Activated CD4-positive, alpha-beta T cell treated with anti-CD3 and anti-CD28 coated beads for 1 hour (primary cell): Measurements from ENCODE around the gene RIMBP2.
A peak's percentile ranks its signal among the peaks of the same experiment; 100 is the strongest.
"Not testable (repeated sequence)": the region's sequence is repeated elsewhere in the genome, so short reads cannot be mapped to it uniquely, and the experiment has no call there.

Experiments
- DNase-seq: peaks from one replicate; pipeline ENCODE4 v3.0.0-alpha.2; 2020

The RIMBP2 gene, protein sequence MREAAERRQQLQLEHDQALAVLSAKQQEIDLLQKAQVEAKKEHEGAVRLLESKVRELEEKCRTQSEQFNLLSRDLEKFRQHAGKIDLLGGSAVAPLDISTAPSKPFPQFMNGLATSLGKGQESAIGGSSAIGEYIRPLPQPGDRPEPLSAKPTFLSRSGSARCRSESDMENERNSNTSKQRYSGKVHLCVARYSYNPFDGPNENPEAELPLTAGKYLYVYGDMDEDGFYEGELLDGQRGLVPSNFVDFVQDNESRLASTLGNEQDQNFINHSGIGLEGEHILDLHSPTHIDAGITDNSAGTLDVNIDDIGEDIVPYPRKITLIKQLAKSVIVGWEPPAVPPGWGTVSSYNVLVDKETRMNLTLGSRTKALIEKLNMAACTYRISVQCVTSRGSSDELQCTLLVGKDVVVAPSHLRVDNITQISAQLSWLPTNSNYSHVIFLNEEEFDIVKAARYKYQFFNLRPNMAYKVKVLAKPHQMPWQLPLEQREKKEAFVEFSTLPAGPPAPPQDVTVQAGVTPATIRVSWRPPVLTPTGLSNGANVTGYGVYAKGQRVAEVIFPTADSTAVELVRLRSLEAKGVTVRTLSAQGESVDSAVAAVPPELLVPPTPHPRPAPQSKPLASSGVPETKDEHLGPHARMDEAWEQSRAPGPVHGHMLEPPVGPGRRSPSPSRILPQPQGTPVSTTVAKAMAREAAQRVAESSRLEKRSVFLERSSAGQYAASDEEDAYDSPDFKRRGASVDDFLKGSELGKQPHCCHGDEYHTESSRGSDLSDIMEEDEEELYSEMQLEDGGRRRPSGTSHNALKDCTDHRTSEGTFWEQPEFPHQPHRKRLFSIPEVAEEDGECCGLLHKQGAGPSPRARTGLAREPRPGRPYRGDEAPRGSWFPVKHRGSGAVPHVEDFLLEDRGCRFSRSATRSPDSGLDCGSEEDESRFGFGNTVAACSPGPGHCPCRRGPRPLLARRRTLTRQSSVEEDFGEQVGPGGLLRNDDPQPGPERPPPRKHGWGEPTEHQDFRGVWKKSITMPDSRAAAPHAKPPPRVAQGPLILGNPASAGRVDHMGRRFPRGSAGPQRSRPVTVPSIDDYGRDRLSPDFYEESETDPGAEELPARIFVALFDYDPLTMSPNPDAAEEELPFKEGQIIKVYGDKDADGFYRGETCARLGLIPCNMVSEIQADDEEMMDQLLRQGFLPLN (N-terminal part only)

DNA sequence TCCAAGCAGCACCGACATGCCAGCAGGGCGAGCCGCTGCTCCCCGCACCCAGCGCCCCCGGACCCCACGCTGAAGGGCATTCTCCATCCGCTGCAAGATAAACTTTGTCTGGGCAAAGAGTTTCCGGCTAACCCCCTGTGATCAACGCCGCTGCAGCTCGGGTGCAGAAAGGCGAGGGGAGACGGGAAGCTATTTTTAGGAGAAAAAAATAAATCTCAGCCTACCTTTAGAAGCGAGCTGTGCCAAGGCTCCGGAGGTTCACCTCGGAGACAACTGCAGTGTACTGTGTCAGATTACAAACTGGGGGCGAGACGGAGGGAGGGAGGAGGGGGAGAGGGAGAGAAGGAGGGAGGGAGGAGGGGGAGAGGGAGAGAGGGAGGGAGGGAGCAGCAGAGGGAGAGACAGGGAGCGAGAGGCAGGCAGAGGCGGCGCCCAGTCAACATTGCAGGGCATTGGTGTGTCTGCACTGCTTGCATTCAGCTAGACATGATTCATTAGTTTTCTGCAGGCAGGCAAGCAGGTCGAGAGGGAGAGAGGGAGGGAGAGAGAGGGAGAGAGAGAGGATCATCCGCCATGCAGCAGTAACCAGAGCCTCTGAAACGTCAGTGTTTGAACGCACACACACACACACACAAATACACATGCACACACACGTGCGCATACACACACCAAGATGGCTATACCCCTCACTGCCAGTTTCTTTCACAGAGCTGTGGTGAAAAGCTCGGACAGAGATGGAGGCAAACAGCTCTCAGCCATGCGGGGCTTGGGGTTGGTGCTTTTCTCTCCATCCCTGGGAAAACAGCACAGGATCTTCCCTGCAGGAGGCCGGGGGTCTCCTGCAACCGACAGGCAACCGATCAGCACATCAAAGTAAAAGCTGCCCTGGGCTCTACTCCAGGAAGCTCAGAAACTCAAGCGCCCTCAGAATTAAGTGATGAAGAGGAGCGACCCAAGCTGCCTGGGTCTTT is at the start of gene RIMBP2:
Gene RIMBP2, minus strand, starts transcription at position 302 of the 971 bp plus-strand sequence. CDS start 237,286 bp downstream, outside the sequence.
- DNase-seq, result no peak

DNA sequence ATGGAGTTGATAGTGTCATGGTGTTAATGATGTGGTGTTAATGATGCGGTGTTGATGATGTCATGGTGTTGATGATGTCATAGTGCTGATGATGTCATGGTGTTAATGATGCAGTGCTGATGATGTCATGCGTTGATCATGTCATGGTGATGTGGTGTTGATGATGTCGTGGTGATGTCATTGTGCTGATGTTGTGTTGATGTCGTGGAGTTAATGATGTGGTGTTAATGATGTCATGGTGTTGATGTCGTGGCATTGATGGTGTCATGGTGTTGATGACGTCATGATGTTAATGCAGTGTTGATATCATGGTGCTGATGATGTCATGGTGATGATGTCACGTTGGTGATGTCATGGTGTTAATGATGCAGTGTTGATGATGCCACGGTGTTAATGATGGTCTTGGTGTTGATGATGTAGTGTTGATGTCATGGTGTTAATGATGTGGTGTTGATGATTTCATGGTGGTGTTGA is 49.1 kb upstream of the RIMBP2 start:
- DNase-seq, result no peak

DNA sequence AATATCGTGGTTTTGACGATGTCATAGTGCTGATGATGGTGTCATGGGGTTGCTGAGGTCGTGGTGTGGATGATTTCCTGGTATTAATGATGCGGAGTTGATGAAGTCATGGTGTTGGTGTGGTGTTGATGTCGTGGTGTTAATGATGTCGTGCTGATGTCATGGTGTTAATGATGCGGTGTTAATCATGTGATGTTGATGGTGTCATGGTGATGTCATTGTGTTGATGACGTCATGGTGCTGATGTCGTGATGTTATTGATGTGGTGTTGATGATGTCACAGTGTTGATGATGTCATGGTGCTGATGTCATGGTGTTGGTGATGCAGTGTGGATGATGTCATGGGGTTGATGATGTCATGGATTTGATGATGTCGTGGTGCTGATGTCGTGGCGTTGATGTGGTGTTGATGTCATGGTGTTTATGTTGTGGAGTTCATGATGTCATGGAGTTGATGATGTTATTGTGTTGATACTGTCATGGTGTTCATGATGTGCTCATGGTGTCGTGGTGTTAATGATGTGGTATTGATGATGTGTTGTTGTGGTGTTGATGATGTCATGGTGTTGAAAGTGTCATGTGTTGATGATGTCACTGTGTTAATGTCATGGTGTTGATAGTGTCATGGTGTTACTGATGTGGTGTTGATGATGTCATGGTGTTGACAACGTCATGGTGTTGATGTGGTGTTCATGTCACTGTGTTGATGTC is 48.5 kb upstream of the RIMBP2 start:
- no peak for DNase-seq

DNA sequence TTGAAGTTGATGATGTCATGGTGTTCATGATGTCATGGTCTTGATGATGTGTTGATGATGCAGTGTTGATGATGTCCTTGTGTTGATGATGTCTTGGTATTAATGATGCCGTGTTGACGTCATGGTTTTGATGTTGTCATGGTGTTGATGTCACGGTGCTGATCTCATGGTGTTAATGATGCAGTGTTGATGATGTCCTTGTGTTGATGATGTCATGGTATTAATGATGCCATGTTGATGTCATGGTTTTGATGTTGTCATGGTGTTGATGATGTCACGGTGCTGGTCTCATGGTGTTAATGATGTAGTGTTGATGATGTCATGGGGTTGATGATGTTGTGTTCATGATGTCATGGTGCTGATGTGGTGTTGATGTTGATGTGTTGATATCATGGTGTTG is 48.0 kb upstream of the RIMBP2 start:
- DNase-seq, result no peak

DNA sequence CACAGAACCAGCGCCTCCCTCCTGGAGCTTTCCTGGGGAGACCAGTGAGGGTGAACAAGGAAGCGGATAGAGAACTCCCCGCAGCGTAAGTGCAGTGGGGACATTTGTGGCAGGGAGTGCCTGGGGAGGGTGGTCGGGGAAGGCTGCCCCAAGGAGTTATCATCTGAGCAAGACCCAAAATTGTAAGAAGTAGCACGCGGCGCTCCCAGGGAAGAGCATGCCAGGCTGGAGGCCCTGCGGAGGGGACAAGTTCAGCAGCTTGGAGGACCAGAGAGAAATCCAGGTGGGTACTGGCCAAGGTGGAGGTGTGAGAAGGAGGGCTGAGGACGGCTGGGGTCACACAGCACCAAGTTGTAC is 46.2 kb upstream of the RIMBP2 start:
- no peak for DNase-seq

DNA sequence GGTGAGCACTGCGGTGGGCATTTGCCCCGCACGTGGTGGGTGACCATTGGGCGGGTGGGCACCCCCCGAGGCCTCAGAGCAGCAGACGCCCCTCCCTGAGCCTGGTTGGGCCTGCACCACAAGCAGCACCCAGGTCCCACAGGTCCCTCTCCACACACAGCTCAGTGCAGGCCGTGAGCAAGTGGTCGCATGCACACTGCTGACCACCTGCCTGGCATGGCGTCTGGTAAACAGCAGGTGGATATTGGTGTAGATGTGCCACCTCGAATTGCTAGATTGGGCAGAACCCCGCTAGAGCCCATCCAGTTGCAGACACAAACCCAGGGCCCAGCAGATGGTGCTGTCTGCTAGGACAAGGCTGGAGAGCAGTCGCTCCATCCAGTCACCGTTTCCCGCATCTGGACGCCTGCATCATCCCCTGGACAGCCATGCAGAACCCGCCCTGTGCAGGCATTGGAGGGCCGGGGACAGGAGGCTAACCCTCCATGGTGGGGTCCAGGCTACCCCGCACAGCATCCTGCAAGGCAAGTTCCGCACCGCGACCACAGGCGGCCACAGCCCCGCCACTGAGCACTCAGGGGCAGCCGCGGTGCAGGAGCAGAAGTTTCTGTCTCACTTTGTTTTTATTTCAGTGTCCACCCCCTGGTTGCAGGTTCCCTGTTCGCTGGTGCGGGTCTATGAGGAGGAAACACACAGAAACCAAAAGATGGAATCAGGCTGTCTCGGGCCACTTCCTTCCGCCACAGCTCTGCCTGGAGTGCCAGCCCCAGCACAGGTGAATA is 45.6 kb upstream of the RIMBP2 start:
- peak; percentile 36 for DNase-seq

DNA sequence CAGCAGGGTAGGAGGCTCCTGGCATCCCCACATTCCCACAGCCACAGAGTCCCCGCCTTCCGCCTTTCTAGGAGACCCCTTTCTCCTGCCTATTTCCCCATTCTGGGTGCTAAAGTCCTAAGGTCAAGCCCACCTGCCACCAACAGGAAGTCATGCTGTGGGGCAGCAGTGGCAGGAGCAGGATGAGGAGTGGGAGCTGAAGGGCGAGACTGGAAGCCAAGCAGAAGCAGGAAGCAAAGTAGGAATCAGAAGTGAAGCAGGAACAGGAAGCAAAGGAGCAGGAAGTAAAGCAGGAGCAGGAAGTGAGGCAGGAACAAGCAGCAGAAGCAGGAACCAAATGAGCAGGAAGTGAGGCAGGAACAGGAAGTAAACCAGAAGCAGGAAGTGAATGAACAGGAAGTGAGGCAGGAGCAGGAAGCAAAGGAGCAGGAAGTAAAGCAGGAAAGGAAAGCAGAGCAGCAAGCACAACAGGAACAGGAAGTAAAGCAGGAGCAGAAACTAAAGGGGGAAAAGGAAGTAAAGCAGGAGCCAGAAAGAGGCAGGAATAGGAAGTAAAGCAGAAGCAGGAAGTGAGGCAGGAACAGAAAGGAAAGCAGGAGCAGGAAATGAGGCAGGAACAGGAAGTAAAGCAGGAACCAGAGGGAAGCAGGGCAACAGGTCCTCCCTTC is 38.3 kb upstream of the RIMBP2 start:
- no peak for DNase-seq

DNA sequence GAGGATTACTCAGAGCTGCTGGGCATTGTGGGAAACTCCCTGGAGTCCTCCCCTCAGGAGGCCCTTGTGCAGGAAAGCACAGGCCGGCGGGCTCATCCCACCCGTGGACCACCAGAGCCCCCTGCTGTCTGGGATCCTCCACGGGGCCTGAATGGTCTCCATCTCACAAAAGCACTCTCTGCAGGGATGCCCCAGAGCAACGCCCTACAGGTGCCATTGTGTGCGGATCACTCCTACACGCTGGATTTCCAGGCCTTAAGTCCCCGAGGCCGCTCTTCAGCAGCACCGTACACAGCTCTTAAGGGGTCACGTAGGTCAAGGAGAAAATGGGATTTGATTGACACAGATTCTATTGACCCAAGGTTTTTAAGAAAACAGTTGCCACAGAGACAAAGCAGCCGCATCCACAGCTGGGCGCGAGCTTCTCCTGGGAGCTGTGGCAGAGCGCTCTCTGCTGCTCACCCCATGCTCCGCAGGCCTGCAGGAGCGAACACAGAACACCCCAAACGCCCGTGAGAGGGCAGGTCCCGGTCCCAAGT is 36.7 kb upstream of the RIMBP2 start:
- DNase-seq, result no peak

DNA sequence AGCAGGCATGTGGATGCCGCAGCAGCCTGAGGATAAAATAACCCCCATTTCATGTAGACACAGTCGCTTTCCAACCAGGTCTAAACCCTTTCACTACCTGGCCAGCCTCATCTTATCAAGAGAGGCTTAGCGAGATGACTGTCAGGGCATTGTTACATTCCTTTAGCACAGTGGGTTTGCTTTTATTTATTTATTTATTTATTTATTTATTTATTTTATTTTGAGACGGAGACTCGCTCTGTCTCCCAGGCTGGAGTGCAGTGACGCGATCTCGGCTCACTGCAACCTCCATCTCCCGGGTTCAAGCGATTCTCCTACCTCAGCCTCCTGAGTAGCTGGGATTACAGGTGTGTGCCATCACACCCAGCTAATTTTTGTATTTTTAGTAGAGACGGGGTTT is 35.9 kb upstream of the RIMBP2 start:
- DNase-seq, result not testable (repeated sequence)

DNA sequence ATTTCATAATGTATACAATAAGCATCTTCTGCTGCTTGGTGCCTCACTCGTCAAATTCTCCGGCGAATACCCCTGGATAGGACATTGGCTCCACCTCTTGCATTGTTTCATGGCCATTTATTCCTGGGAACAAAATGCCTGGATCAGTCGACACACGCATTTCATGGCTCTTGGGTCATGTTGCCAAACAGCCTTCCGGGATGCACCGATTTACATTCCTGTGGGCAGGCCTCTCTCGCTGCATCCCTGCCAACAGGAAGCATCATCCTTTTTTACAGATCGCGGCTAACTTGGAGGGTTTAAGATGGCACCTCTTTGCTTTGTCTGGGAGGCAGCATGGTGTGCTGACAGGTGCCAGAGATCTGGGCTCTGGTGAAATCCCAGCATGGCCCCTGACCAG is 32.7 kb upstream of the RIMBP2 start:
- DNase-seq, result no peak

DNA sequence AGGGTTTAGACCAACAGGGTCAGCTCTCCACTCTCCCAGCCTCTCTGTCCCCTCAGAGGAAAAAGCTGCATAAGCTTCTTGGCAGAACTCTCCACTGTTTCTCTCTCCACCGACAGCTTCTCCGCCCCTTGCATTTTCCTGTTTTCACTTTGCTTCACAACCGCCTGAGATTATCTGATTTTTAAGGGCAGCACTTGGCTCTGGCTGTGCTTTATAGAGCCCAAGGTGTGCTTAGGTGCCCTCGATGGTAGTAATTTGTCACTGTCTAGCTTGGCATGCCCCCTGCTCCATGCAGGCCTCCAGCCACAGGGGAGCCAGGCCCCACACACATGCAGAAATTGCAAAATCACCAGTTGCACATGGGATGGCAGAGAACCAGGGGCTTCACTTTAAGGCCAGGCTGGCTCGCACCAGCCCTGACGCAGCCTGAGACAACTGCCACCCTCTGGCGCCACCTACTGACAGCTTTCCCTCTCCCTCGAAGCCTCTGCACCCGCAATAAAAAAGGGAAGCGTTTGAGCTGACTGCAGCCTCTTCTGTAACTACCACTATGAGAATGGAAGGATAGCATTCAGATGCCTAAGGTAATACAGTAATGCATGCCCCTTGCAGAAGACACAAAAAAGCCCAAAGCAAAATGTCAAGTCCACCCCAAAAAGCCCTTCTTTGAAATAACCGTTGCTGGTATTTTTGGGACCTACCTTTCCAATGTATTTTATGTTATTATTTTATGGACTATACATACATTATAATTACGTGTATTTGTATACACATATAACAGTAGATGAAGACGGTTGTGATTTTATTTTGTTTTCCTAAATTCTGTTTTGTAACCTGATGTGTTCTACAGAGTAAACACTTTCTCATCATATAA is 32.0 kb upstream of the RIMBP2 start:
- DNase-seq, result peak; percentile 50

DNA sequence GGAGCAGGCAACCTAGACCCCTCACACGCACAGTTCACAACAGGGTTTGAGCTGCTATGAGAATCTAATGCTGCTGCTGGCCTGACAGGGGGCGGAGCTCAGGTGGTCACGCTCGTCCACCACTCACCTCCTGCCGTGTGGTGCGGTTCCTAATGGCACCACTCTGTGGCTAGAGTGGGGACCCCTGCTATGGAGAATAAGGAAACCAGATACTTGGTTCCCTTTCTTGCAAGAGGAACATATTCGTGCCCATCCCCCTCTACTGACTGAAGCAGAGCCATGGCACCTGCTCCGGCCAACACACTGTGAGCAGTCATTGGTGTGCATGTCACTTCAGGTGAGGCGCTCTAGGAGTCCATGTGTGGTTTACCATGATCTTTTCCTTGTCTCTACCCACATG is 30.4 kb upstream of the RIMBP2 start:
- DNase-seq, result no peak

DNA sequence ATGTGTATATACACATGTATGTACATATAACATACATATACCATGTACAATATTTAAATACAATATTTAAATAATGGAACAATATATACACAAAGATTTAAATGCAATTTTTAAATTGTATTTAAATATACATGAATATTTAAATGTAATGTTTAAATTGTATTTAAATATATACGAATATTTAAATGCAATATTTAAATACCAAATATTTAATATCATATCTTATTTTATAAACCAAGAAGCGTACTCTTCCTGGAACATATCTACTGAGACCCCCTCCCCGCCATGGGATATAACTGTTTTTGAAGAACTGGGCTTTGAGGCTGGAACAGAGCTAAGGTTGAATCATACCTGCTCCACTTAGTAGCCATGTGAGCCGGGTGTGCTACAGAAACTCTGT is 29.8 kb upstream of the RIMBP2 start:
- DNase-seq, result no peak

DNA sequence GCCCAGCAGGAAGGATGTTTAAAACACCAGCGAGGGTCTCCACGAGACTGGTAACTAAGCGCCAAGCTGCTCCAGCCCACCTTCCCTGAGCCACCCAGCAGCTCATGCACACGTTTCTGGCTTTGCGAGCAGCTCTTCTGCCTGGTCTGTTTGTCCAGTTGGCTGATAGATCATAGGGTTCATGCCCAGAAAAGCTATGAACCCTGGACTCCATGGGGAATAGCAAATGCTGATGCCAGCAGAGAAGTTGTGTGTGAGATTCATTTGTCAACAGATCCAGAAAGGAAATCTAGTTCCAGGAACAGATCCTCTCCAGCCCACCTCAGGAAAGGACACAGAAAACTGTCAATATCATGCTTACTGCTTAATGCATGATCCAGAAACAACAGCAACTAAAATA is 28.2 kb upstream of the RIMBP2 start:
- DNase-seq, result no peak

DNA sequence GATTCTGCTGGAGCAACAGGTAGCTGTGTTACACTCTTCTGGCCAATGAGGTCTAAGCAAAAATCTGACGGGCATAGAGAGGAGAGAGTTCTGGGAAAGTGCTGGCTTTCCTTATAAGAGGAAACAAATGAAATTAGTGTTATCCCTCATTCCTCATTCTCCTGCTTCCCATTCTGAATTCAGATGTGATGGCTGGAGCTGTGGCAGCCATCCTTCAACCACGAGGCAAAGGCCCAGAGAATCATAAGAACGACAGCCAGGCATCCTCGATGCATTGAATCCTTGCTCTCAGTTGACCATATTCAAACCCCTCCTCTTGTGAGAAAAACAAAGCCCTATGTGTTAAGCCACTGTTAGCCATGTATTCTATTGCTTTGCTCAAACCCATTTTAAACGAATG is 27.5 kb upstream of the RIMBP2 start:
- no peak for DNase-seq

DNA sequence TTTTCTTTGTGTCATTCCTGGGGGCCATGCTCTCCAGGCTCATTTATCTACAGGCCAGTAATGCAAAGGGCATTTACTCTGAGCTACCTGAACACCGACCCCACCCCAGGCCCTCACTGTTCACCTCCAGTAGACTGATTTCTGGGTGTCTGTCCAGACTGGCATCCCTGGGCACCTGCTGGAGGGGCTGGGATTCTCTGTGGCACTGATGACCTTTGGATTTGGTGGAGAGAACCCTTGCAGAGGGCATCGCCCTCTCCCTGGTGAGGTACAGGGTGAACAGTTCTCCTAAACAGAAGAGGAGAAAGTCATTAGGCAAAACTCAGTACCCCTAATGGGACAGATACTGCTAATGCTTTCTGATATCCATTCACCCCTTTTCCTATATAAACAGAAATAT is 27.1 kb upstream of the RIMBP2 start:
- DNase-seq, result no peak

DNA sequence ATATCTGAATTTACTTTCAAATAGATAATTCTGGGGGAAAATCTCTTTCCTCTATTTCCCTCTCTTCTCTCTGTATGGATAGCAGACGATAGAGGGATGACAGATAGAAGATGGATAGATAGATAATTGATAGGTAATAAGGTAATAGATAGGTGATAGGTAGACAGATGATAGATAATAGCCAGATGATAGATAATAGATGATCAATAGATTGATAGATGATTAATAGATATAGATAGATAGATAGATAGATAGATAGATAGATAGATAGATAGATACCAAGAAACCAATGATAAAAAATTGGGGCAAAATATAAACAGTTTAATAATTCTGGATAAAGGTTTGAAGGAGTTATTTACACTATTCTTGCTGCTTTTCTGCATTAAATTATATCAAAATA is 26.6 kb upstream of the RIMBP2 start:
- DNase-seq, result no peak

DNA sequence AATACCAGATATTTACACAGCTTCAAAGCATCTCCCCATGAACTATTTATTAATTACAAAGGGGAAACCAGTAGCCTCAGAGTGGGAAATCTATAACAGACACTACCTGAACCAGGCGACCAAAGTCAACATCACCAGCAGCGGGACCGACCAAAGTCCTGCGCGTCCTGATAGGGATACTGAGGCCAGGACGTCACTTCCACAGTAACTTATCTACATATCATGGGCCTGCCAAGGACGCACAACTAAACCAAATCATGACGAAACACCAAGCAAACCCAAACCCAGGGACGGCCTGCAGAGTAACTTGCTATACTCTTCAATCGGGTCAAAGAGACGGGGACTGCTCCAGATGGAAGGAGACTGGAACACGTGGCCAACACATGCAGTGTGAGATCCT is 26.0 kb upstream of the RIMBP2 start:
- no peak for DNase-seq

DNA sequence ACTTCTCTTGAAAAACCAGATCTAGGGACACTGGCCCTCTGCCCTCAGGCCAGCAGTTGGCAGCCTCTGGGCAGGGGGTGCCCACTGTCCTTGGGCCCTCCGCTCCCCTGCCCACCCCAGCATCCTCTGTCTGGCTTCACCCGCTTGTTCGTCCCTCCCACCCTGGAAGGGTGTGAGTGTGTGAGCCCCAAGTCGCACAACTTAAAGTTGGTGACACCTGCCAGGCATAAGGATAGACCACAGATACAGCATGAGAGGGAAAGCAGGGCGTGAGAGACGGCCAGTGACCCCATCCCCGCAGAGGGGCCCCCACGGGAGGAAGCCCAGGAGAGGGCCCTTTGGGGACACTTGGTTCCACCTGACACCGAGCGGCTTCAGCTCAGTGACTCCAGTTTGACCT is 23.5 kb upstream of the RIMBP2 start:
- DNase-seq, result no peak
